GM23338 (cell line): Measurements from ENCODE around the gene ELAC2. TPM values are rescaled to one million over a fixed set of nuclear protein-coding genes. Genes with fewer than 3 reads are reported as not detected.

ENCODE experiments used
- ATAC-seq: fragments of 200-7000 bp; cut with Tn5 transposase; 3 replicates; pipeline ENCODE4 v1.9.1; 2020
- DNase-seq: peaks from one replicate; pipeline ENCODE4 v3.0.0-alpha.2; 2015; ENCODE audit warnings: low spot score
- H2AFZ ChIP-seq: fragments of 200-600 bp; sonication (generic); 2 replicates; pipeline ENCODE4 v1.8.0; 2016; ENCODE audit warnings: antibody characterized with exemption, mild to moderate bottlenecking, moderate library complexity
- H3F3A ChIP-seq: fragments of 200-600 bp; sonication (generic); replicated peaks from 2 replicates; pipeline ENCODE4 v1.8.0; 2017; ENCODE audit warnings: antibody characterized with exemption, mixed run types, low read depth
- H3K27ac ChIP-seq: fragments of 200-600 bp; sonication (generic); 2 replicates; pipeline ENCODE4 v1.6.1; 2016; ENCODE audit warnings: low read depth
- H3K27me3 ChIP-seq: fragments of 200-600 bp; sonication (generic); 2 replicates; pipeline ENCODE4 v1.8.0; 2016; ENCODE audit warnings: mild to moderate bottlenecking, mixed run types, moderate library complexity; ENCODE audit not compliant: insufficient read depth
- H3K36me3 ChIP-seq: fragments of 200-600 bp; sonication (generic); 2 replicates; pipeline ENCODE4 v1.8.0; 2016; ENCODE audit warnings: mild to moderate bottlenecking; ENCODE audit not compliant: insufficient read depth
- H3K4me1 ChIP-seq: fragments of 200-600 bp; sonication (generic); 2 replicates; pipeline ENCODE4 v1.8.0; 2016; ENCODE audit warnings: mild to moderate bottlenecking, moderate library complexity; ENCODE audit not compliant: insufficient read depth
- H3K4me2 ChIP-seq: fragments of 200-600 bp; sonication (generic); 2 replicates; pipeline ENCODE4 v1.7.1; 2017; ENCODE audit warnings: mixed run types
- H3K4me3 ChIP-seq: fragments of 200-600 bp; sonication (generic); 2 replicates; pipeline ENCODE4 v1.6.1; 2016; ENCODE audit warnings: mixed run types
- H3K79me2 ChIP-seq: fragments of 200-600 bp; sonication (generic); replicated peaks from 2 replicates; pipeline ENCODE4 v1.8.0; 2017; ENCODE audit warnings: mild to moderate bottlenecking; ENCODE audit not compliant: insufficient read depth
- H3K9me2 ChIP-seq: fragments of 200-600 bp; sonication (generic); 2 replicates; pipeline ENCODE4 v1.8.0; 2017; ENCODE audit not compliant: insufficient read depth
- H4K20me1 ChIP-seq: fragments of 200-600 bp; sonication (generic); replicated peaks from 2 replicates; pipeline ENCODE4 v1.8.0; 2017; ENCODE audit warnings: mild to moderate bottlenecking; ENCODE audit not compliant: insufficient read depth
- H3K27ac Mint-ChIP-seq: 2 replicates; pipeline ENCODE4 v1.8.0; 2020; ENCODE audit warnings: inconsistent platforms, mild to moderate bottlenecking, moderate library complexity, mixed read lengths
- H3K27me3 Mint-ChIP-seq: 3 replicates; pipeline ENCODE4 v1.8.0; 2022; ENCODE audit warnings: low read depth, mild to moderate bottlenecking, moderate library complexity, mixed read lengths, inconsistent platforms; ENCODE audit not compliant: insufficient read depth, poor library complexity
- H3K36me3 Mint-ChIP-seq: 3 replicates; pipeline ENCODE4 v1.8.0; 2021; ENCODE audit warnings: low read depth, mild to moderate bottlenecking, inconsistent platforms, moderate library complexity, mixed read lengths
- H3K4me1 Mint-ChIP-seq: 3 replicates; pipeline ENCODE4 v1.8.0; 2020; ENCODE audit warnings: mild to moderate bottlenecking, inconsistent platforms, mixed read lengths
- H3K4me3 Mint-ChIP-seq: 3 replicates; pipeline ENCODE4 v1.8.0; 2021; ENCODE audit warnings: moderate library complexity, mild to moderate bottlenecking, inconsistent platforms, mixed read lengths
- H3K9me3 Mint-ChIP-seq: 3 replicates; pipeline ENCODE4 v1.8.0; 2020; ENCODE audit warnings: moderate library complexity, mild to moderate bottlenecking, inconsistent platforms, mixed read lengths
- CREB1 ChIP-seq: fragments of 250-450 bp; sonication (Bioruptor Pico); IDR thresholded peaks from 2 replicates; pipeline ENCODE4 v1.5.0; 2020; ENCODE audit warnings: low read depth, mild to moderate bottlenecking, moderate library complexity
- EZH2 ChIP-seq: fragments of 200-600 bp; sonication (generic); IDR thresholded peaks from one replicate; pipeline ENCODE4 v1.8.0; 2017; ENCODE audit warnings: antibody characterized with exemption, mild to moderate bottlenecking, low read depth; ENCODE audit not compliant: unreplicated experiment
- EZH2phosphoT487 ChIP-seq: fragments of 200-600 bp; sonication (generic); IDR thresholded peaks from one replicate; pipeline ENCODE4 v1.8.1; 2018; ENCODE audit warnings: antibody characterized with exemption; ENCODE audit not compliant: unreplicated experiment
- JUNB ChIP-seq: IDR thresholded peaks from one replicate; pipeline ENCODE4 v1.6.1; 2016; ENCODE audit warnings: antibody characterized with exemption; ENCODE audit not compliant: unreplicated experiment
- POLR2AphosphoS5 ChIP-seq: IDR thresholded peaks from 2 replicates; pipeline ENCODE4 v1.6.1; 2016; ENCODE audit warnings: antibody characterized with exemption, low read depth
- STAT1 ChIP-seq: IDR thresholded peaks from one replicate; pipeline ENCODE4 v1.6.1; 2016; ENCODE audit warnings: antibody characterized with exemption; ENCODE audit not compliant: unreplicated experiment
- ZNF331 ChIP-seq: fragments of 250-450 bp; sonication (Bioruptor Pico); IDR thresholded peaks from 2 replicates; pipeline ENCODE4 v1.5.0; 2020; ENCODE audit warnings: low read depth, mild to moderate bottlenecking, moderate library complexity
- polyA plus RNA-seq: library from polyadenylated mRNA; unstranded; fragments of >200 nt; fragmentation: Nextera tagmentation; extraction: Ambion mirVana; gene quantifications from 2 replicates; pipeline ENCODE4 v1.2.1, GENCODE V29; 2016
- total RNA-seq: library from RNA; depleted of rRNA; stranded (reverse); fragments of >200 nt; shearing (Covaris generic); gene quantifications from 2 replicates; pipeline ENCODE4 v1.2.3, GENCODE V29; 2014
- TF ChIP-seq, protein P1 (sequence below): IDR thresholded peaks from one replicate; pipeline ENCODE4 v1.6.1; 2018; ENCODE audit warnings: antibody characterized with exemption; ENCODE audit not compliant: unreplicated experiment
- TF ChIP-seq, protein P2 (sequence below), 2 experiments: fragments of 200-600 bp in 1 of 2; sonication (generic) in 1 of 2; conservative IDR thresholded peaks; 2 replicates each; pipeline versions ENCODE4 v1.5.1 to v1.6.1; 2016 to 2017; ENCODE audit warnings: antibody characterized with exemption in 2 of 2, low read depth in 2 of 2, mild to moderate bottlenecking in 2 of 2, moderate library complexity in 1 of 2
- TF ChIP-seq, protein P3 (sequence below): fragments of 250-450 bp; sonication (Bioruptor Pico); IDR thresholded peaks from 2 replicates; pipeline ENCODE4 v1.5.0; 2020; ENCODE audit warnings: mild to moderate bottlenecking, moderate library complexity

The ELAC2 gene
- total and polyA plus RNA-seq, 2 experiments from 2014 or later, result 49.9 to 203 TPM

DNA sequence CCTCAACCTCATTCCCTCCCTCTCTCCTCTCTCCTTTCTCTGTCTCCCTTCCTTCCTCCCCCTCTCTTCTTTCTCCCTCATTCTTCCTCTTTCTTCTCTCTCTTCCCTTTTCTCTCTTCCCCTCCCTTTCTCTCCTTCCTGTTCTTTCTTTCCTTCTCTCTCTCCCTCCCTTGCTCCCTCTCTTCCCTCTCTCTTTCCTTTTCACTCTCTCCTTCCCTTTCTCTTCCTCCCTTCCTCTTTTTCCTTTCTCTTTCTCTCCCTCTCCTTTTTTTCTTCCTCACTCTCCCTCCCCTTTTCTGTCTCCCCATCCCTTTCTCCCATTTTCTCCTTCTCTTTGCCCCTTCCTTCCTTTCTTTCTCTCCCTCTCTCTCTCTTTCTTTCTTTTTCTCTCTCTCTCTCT, 7.9 kb upstream of the ELAC2 start:
- no peak for TF ChIP-seq EZH2
- H3K36me3 Mint-ChIP-seq, result no peaks in the 10 kb centered on the region
- H3K27me3 Mint-ChIP-seq, result peaks cover 2% of the 10 kb centered on the region
- H3K9me3 Mint-ChIP-seq, result no peaks in the 10 kb centered on the region
- Histone ChIP-seq H3K27me3 (no peaks in the 10 kb centered on the region), H3K4me2 (no peak overlapping the region), H3K4me1 (no peaks in the 10 kb centered on the region; the same call in 1 of the 2 replicates), H3K36me3 (no peaks in the 10 kb centered on the region), H3K9me2 (no peaks in the 10 kb centered on the region), H3F3A (no peaks in the 10 kb centered on the region; the same call in 1 of the 2 replicates), H3K27ac (no peak overlapping the region), H4K20me1 (no peaks in the 10 kb centered on the region), H3K4me3 (no peak overlapping the region), H3K79me2 (no peaks in the 10 kb centered on the region), H2AFZ (peak overlapping the region; percentile 80; the same call in 1 of the 2 replicates)
- DNase-seq, result no peak
- ATAC-seq, result no peak
- H3K4me1 Mint-ChIP-seq, result peaks cover 6% of the 10 kb centered on the region; the same call in 2 of the 3 replicates
- no peak overlapping the region for H3K27ac Mint-ChIP-seq
- H3K4me3 Mint-ChIP-seq, result no peak overlapping the region

GRCh38 chr17:13025258-13025627, 7.4 kb upstream of the ELAC2 start:
- Histone ChIP-seq H3K79me2 (no peaks in the 10 kb centered on the region), H3K27me3 (no peaks in the 10 kb centered on the region), H3K4me3 (no peak overlapping the region), H2AFZ (peak overlapping the region; percentile 80; the same call in 1 of the 2 replicates), H3K4me2 (no peak overlapping the region), H3K4me1 (no peaks in the 10 kb centered on the region; the same call in 1 of the 2 replicates), H3F3A (no peaks in the 10 kb centered on the region; the same call in 1 of the 2 replicates), H3K36me3 (no peaks in the 10 kb centered on the region), H4K20me1 (no peaks in the 10 kb centered on the region), H3K27ac (no peak overlapping the region), H3K9me2 (no peaks in the 10 kb centered on the region)
- H3K27me3 Mint-ChIP-seq, result peaks cover 2% of the 10 kb centered on the region
- no peaks in the 10 kb centered on the region for H3K36me3 Mint-ChIP-seq
- no peaks in the 10 kb centered on the region for H3K9me3 Mint-ChIP-seq
- no peak for DNase-seq
- peaks cover 6% of the 10 kb centered on the region; the same call in 2 of the 3 replicates for H3K4me1 Mint-ChIP-seq
- no peak overlapping the region for H3K27ac Mint-ChIP-seq
- no peak for ATAC-seq
- no peak overlapping the region for H3K4me3 Mint-ChIP-seq
- TF ChIP-seq, protein P1, sequence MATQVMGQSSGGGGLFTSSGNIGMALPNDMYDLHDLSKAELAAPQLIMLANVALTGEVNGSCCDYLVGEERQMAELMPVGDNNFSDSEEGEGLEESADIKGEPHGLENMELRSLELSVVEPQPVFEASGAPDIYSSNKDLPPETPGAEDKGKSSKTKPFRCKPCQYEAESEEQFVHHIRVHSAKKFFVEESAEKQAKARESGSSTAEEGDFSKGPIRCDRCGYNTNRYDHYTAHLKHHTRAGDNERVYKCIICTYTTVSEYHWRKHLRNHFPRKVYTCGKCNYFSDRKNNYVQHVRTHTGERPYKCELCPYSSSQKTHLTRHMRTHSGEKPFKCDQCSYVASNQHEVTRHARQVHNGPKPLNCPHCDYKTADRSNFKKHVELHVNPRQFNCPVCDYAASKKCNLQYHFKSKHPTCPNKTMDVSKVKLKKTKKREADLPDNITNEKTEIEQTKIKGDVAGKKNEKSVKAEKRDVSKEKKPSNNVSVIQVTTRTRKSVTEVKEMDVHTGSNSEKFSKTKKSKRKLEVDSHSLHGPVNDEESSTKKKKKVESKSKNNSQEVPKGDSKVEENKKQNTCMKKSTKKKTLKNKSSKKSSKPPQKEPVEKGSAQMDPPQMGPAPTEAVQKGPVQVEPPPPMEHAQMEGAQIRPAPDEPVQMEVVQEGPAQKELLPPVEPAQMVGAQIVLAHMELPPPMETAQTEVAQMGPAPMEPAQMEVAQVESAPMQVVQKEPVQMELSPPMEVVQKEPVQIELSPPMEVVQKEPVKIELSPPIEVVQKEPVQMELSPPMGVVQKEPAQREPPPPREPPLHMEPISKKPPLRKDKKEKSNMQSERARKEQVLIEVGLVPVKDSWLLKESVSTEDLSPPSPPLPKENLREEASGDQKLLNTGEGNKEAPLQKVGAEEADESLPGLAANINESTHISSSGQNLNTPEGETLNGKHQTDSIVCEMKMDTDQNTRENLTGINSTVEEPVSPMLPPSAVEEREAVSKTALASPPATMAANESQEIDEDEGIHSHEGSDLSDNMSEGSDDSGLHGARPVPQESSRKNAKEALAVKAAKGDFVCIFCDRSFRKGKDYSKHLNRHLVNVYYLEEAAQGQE, result no peak
- TF ChIP-seq, protein P2, sequence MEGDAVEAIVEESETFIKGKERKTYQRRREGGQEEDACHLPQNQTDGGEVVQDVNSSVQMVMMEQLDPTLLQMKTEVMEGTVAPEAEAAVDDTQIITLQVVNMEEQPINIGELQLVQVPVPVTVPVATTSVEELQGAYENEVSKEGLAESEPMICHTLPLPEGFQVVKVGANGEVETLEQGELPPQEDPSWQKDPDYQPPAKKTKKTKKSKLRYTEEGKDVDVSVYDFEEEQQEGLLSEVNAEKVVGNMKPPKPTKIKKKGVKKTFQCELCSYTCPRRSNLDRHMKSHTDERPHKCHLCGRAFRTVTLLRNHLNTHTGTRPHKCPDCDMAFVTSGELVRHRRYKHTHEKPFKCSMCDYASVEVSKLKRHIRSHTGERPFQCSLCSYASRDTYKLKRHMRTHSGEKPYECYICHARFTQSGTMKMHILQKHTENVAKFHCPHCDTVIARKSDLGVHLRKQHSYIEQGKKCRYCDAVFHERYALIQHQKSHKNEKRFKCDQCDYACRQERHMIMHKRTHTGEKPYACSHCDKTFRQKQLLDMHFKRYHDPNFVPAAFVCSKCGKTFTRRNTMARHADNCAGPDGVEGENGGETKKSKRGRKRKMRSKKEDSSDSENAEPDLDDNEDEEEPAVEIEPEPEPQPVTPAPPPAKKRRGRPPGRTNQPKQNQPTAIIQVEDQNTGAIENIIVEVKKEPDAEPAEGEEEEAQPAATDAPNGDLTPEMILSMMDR (conservative IDR thresholded peaks at IDR 0.05; ENCODE audit: low read depth in 2 of 2), result no peak
- TF ChIP-seq STAT1 (no peak), EZH2 (no peak), POLR2AphosphoS5 (no peak), CREB1 (CRISPR knock-in tag) (no peak), JUNB (no peak), ZNF331 (no peak), EZH2phosphoT487 (no peak)
- TF ChIP-seq, protein P3, sequence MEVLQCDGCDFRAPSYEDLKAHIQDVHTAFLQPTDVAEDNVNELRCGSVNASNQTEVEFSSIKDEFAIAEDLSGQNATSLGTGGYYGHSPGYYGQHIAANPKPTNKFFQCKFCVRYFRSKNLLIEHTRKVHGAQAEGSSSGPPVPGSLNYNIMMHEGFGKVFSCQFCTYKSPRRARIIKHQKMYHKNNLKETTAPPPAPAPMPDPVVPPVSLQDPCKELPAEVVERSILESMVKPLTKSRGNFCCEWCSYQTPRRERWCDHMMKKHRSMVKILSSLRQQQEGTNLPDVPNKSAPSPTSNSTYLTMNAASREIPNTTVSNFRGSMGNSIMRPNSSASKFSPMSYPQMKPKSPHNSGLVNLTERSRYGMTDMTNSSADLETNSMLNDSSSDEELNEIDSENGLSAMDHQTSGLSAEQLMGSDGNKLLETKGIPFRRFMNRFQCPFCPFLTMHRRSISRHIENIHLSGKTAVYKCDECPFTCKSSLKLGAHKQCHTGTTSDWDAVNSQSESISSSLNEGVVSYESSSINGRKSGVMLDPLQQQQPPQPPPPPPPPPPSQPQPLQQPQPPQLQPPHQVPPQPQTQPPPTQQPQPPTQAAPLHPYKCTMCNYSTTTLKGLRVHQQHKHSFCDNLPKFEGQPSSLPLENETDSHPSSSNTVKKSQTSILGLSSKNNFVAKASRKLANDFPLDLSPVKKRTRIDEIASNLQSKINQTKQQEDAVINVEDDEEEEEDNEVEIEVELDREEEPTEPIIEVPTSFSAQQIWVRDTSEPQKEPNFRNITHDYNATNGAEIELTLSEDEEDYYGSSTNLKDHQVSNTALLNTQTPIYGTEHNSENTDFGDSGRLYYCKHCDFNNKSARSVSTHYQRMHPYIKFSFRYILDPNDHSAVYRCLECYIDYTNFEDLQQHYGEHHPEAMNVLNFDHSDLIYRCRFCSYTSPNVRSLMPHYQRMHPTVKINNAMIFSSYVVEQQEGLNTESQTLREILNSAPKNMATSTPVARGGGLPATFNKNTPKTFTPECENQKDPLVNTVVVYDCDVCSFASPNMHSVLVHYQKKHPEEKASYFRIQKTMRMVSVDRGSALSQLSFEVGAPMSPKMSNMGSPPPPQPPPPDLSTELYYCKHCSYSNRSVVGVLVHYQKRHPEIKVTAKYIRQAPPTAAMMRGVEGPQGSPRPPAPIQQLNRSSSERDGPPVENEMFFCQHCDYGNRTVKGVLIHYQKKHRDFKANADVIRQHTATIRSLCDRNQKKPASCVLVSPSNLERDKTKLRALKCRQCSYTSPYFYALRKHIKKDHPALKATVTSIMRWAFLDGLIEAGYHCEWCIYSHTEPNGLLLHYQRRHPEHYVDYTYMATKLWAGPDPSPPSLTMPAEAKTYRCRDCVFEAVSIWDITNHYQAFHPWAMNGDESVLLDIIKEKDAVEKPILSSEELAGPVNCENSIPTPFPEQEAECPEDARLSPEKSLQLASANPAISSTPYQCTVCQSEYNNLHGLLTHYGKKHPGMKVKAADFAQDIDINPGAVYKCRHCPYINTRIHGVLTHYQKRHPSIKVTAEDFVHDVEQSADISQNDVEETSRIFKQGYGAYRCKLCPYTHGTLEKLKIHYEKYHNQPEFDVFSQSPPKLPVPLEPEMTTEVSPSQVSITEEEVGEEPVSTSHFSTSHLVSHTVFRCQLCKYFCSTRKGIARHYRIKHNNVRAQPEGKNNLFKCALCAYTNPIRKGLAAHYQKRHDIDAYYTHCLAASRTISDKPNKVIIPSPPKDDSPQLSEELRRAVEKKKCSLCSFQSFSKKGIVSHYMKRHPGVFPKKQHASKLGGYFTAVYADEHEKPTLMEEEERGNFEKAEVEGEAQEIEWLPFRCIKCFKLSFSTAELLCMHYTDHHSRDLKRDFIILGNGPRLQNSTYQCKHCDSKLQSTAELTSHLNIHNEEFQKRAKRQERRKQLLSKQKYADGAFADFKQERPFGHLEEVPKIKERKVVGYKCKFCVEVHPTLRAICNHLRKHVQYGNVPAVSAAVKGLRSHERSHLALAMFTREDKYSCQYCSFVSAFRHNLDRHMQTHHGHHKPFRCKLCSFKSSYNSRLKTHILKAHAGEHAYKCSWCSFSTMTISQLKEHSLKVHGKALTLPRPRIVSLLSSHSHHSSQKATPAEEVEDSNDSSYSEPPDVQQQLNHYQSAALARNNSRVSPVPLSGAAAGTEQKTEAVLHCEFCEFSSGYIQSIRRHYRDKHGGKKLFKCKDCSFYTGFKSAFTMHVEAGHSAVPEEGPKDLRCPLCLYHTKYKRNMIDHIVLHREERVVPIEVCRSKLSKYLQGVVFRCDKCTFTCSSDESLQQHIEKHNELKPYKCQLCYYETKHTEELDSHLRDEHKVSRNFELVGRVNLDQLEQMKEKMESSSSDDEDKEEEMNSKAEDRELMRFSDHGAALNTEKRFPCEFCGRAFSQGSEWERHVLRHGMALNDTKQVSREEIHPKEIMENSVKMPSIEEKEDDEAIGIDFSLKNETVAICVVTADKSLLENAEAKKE, result no peak
